Mesothelial cell of epicardium (in vitro differentiated cells): ENCODE results near the gene MATN4. TPM values are rescaled to one million over a fixed set of nuclear protein-coding genes. Genes with fewer than 3 reads are reported as not detected.

ENCODE experiments used
- DNase-seq, 2 experiments: peaks; one replicate each; pipeline ENCODE4 v3.0.0; 2021; ENCODE audit warnings: low spot score in 2 of 2; ENCODE audit not compliant: unreplicated experiment in 2 of 2
- H3K27ac Mint-ChIP-seq: 2 replicates; pipeline ENCODE4 v1.8.0; 2021; ENCODE audit warnings: mixed read lengths
- H3K27me3 Mint-ChIP-seq: 2 replicates; pipeline ENCODE4 v1.8.0; 2021; ENCODE audit warnings: low read depth, mixed read lengths
- H3K36me3 Mint-ChIP-seq: 2 replicates; pipeline ENCODE4 v1.8.0; 2021; ENCODE audit warnings: mixed read lengths
- H3K4me1 Mint-ChIP-seq: 2 replicates; pipeline ENCODE4 v1.8.0; 2021; ENCODE audit warnings: mixed read lengths
- H3K4me3 Mint-ChIP-seq: 2 replicates; pipeline ENCODE4 v1.8.0; 2021; ENCODE audit warnings: mild to moderate bottlenecking, moderate library complexity, mixed read lengths
- H3K9me3 Mint-ChIP-seq: 2 replicates; pipeline ENCODE4 v1.8.0; 2021; ENCODE audit warnings: mixed read lengths
- total RNA-seq: library from RNA; stranded (reverse); gene quantifications from 3 replicates; pipeline ENCODE4 v1.2.1, GENCODE V29; 2021
- TF ChIP-seq, protein P1 (sequence below): fragments of 200-600 bp; sonication (generic); IDR thresholded peaks from one replicate; pipeline ENCODE4 v1.5.0; 2021; ENCODE audit warnings: antibody characterized with exemption; ENCODE audit not compliant: unreplicated experiment

MATN4 gene, protein sequence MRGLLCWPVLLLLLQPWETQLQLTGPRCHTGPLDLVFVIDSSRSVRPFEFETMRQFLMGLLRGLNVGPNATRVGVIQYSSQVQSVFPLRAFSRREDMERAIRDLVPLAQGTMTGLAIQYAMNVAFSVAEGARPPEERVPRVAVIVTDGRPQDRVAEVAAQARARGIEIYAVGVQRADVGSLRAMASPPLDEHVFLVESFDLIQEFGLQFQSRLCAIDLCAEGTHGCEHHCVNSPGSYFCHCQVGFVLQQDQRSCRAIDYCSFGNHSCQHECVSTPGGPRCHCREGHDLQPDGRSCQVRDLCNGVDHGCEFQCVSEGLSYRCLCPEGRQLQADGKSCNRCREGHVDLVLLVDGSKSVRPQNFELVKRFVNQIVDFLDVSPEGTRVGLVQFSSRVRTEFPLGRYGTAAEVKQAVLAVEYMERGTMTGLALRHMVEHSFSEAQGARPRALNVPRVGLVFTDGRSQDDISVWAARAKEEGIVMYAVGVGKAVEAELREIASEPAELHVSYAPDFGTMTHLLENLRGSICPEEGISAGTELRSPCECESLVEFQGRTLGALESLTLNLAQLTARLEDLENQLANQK
- total RNA-seq = 0.11 TPM in 1 of 3 replicates, not detected in the others

DNA sequence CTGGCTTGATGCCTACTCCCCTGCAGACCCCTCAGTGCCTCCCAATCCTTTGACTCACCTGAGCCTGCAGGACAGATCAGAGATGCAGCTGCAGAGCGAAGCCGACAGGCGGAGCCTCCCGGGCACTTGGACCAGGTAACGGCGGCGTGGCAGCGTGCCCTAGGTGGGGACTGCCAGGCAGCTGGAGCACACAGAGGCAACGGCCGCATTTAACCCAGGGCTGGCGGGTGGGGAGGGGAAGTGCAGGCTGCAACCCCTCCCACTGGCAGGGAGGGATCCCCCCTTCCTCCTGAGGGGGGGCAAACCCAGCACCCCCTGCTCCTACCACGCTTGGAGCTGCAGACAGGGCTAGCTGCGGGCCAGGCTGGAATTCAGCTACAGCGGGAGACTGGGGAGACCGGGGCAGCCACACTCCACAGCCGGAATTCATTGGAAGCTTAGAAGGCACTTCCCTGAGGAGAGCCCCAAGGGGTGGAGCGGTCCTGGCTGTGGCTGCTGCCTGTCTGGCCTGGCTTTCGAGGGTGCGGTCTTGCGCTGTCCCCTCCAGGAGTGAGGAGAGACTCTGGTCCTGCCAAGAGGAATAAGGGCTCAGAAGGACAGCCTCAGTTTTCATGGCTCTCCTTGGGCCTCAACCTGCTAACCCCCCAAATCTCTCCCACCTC is at the start of gene MATN4:
Gene MATN4 (minus strand): TSS at position 183 of the 662 bp plus-strand sequence. CDS start 2,717 bp downstream, outside the sequence.
- no peak for DNase-seq
- Mint-ChIP-seq H3K36me3 (no peaks in the 10 kb centered on the region), H3K27me3 (peaks cover 36% of the 10 kb centered on the region), H3K9me3 (no peaks in the 10 kb centered on the region), H3K4me1 (no peaks in the 10 kb centered on the region), H3K4me3 (no peak within 1 kb of the TSS), H3K27ac (no peak within 1 kb of the TSS)
- TF ChIP-seq, protein P1, sequence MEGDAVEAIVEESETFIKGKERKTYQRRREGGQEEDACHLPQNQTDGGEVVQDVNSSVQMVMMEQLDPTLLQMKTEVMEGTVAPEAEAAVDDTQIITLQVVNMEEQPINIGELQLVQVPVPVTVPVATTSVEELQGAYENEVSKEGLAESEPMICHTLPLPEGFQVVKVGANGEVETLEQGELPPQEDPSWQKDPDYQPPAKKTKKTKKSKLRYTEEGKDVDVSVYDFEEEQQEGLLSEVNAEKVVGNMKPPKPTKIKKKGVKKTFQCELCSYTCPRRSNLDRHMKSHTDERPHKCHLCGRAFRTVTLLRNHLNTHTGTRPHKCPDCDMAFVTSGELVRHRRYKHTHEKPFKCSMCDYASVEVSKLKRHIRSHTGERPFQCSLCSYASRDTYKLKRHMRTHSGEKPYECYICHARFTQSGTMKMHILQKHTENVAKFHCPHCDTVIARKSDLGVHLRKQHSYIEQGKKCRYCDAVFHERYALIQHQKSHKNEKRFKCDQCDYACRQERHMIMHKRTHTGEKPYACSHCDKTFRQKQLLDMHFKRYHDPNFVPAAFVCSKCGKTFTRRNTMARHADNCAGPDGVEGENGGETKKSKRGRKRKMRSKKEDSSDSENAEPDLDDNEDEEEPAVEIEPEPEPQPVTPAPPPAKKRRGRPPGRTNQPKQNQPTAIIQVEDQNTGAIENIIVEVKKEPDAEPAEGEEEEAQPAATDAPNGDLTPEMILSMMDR = no peak

DNA sequence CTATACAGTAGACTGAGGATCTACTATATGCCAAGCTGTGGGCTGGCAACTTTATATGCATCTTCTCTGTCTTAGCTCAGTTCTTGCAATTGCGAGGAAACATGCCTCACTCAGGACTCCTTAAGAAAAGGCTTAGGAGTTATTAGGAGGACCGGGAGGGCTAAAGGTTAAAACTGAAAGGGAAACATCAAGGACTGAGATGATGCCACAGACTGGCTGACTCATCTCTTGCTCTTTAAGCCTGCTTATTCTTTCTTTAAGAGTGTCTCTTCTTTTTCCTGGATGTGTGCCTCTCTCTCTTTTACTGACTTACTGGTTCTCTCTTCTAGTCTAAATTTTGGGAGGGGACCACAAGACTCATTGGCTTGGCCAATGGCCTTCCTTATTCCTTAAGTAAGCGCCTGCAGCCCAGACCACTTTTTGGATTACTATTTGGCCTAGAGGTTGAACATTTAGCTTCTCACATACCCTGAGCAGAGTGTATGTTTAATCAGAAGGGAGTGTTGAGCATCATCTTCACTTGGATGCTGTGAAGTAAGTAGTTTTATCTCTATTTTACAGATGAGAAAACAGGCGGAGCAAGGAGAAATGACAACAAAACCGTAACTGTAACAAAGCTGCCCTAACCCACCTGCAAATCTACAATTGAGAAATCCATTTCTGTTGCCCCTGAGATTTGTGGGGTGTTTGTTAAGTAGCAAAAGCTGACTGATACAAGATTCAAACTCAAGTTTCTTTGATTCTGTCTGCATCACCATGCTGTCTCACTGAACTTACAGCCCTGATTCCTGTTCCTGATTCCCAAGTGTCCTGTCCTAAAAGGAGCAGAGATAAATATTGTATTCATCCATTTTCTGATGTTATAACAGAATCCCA is 47.3 kb upstream of the MATN4 start:
- no peaks in the 10 kb centered on the region for H3K27me3 Mint-ChIP-seq
- H3K27ac Mint-ChIP-seq = no peak overlapping the region
- TF ChIP-seq, protein P1 = no peak
- no peaks in the 10 kb centered on the region for H3K9me3 Mint-ChIP-seq
- H3K4me1 Mint-ChIP-seq = peaks cover 18% of the 10 kb centered on the region
- no peak overlapping the region for H3K4me3 Mint-ChIP-seq
- no peaks in the 10 kb centered on the region for H3K36me3 Mint-ChIP-seq
- no peak for DNase-seq

DNA sequence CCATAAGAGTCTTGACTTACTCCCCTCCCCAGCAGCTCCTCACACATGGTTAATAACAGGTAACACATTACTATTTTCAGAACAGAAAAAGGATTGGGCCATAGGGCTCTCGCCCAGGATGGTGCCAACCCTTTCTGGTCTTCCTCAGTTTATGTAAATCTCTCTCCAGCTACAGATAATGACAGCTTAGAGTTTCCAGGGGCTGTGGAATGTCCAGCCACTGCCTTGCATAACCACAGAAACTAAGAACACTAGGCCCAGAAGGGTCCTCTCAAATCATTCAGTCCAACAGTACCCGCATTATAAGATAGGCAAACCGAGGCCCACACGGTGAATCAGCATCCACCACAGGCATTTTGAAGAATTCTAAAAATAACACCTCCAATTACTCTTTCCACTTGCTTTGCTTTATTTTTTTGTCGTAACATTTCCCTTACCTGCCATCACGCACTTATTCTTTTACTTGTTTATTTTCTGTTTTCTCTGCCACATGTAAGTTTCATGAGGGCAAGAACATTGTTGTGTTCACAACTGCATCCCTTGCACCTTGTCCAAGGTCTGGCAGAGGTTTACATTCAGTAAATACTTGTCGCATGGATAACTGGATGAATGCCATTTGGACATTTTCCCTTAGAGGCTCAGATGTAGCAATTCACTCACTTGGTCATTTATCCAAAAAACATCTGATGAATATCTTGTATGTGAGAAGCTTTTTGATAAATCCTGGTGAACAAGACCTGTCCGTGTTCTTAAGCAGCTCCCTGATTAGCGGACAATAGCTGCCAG is 46.5 kb upstream of the MATN4 start:
- TF ChIP-seq, protein P1 = no peak
- H3K9me3 Mint-ChIP-seq = no peaks in the 10 kb centered on the region
- no peaks in the 10 kb centered on the region for H3K27me3 Mint-ChIP-seq
- H3K36me3 Mint-ChIP-seq = no peaks in the 10 kb centered on the region
- no peak for DNase-seq
- peaks cover 14% of the 10 kb centered on the region for H3K4me1 Mint-ChIP-seq
- H3K4me3 Mint-ChIP-seq = no peak overlapping the region
- no peak overlapping the region for H3K27ac Mint-ChIP-seq

DNA sequence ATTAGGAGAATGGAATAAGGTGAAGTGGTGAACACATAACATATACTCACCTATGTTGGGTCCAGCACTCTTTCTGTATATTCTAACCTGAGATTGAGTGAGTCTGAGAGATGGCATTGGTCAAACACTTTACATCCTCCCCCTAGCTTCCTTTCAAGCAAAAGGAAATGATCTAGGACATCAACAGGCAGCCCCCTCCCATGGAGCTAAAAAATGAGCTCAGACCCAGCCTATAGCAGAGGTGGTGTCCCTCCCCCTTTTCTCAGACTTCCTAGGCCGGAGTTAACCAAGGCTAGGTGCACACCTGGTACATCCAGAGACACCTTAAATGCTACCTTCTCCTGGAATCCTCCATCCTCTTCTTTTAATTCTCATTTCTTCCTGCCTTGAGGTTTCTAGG is 45.6 kb upstream of the MATN4 start:
- TF ChIP-seq, protein P1 = no peak
- Mint-ChIP-seq H3K27ac (no peak overlapping the region), H3K36me3 (no peaks in the 10 kb centered on the region), H3K9me3 (no peaks in the 10 kb centered on the region), H3K4me1 (peaks cover 9% of the 10 kb centered on the region), H3K4me3 (no peak overlapping the region), H3K27me3 (no peaks in the 10 kb centered on the region)
- DNase-seq = no peak
